Stimulated activated CD8-positive, alpha-beta memory T cell treated with anti-CD3 and anti-CD28 coated beads, Interleukin-12 subunit alpha, Interleukin-12 subunit beta, amount 100 ng/mL, for 1 hour (primary cell): Measurements from ENCODE around the gene SMIM24.
A peak's percentile ranks its signal among the peaks of the same experiment; 100 is the strongest.
"Not testable (repeated sequence)": the region's sequence is repeated elsewhere in the genome, so short reads cannot be mapped to it uniquely, and the experiment has no call there.

ENCODE experiments used
- DNase-seq: peaks from one replicate; pipeline ENCODE4 v3.0.0-alpha.2; 2020; ENCODE audit warnings: low read depth

The SMIM24 gene

GRCh38 chr19:3514930-3515329 is 34.6 kb upstream of the SMIM24 start:
- no peak for DNase-seq

GRCh38 chr19:3513229-3514140 is 33.2 kb upstream of the SMIM24 start:
- DNase-seq, result no peak

DNA sequence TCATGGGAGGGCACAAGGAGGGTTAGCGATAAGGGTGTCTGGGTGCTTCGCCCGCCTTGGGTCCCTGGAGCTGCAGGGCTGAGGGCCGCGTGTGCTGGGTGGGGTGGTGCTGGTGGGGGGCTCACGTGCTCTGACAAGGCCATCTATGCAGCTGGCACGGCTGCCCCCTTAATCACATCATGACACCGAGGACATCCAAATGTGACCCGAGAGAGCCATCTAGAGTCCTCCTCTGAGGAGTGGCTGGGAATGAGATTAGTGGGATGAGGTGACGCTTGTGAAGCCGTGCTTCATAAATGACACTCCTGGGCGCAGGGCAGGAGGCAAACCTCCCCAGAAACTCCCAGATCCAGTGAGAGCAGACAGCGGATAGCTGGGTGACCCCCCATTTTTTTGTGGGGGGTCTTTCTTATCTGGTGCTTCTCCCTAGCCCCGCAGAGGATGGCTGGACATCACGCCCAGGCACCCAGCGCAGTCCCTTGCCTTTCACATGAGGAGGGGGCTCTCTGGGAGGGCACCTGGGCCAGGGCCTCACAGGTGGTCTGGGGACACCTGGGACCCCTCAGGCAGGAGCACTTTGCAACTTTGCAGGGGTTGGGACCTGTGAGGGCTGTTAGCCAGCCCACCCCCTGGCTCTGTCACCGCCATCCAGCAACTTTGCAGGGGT is 32.4 kb upstream of the SMIM24 start:
- DNase-seq, result no peak

DNA sequence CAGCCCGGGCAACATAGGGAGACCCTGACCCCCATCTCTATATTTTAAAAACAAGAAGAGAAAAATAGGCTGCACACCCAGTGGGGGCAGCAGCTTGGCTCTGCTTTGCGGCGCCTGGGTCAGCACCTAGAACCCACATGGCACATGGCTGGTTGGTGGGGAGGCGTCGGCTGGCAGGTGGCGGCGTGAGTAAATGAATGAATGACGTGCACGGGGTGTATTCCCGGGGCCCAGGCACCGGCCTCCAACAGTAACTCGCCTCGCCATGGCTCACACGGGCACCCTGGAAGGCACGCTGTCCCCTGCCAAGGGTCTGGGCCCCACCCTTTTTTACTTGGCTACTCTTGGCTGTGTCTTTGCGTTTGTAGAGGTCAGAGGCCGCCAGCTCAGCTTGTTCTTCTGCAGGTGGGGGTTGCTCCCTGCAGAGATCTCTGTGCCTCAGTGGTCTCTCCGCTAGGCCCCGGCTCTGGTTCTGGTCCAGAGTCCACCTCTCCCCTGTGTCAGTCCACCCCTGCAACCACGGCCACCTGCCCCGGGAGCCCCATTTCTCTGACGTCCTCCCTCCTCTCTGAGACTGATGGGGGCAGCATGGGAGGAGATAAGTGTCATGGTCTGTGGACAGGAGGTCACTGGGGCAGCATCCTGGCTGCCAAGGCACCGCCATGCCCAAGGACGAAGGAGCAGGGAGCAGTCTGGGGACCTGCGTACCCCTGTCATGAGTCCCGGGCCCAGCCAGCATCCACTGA is 31.4 kb upstream of the SMIM24 start:
- no peak for DNase-seq

DNA sequence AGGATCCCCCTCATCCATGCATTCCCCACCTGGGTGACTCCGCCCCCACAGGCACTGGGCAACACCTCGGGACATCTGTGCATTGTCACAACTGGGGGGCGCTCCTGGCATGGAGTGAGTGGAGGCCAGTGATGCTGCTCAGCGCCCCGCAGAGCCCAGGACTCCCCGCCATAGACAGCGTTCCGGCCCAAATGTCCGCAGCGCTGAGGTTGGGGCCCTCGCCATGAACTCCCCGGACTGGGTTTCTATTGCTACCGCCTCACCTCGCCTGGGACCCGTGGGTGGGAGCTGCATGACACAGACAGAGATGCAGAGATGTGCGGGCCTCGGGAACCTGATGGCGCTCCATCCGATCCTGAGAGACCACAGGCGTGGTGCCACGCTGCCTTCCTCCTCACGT is 30.4 kb upstream of the SMIM24 start:
- DNase-seq, result no peak

GRCh38 chr19:3509566-3509989 is 29.3 kb upstream of the SMIM24 start:
- DNase-seq, result no peak

DNA sequence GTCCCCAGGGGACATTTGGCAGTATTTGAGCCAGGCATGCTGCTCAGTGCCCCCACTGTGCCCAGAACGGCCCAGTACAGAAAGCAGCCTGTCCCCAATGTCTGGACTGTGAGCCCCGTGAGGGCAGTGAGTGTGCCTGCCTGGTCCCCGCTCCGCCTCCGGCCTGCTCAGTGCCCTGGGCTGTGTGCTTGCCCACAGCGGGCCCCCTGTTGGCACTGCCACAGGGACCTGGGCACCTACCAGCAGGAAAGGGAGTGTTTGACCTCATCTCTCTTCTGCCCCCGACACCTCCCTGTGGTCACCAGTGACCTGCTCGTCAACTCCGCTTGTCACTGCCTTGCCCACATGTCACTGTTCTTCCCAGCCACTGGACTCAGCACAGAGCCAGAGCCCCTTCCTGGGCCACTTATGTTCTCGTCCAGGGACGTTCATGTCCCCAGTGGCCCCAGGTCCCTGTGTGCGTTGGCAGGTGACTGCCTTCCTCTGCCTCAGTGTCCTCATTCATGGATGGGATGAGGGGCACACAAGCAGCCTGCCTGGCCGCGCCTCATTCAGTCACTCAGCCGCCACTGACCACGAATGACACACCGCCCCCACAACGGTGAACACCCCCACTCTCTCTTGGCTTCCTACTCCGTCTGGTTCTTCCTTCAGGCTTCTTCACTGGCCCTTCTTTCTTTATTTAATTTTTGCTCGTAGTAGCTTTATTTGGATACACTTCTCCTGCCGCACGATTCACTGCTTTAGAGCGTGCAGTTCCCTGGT is 28.6 kb upstream of the SMIM24 start:
- no peak for DNase-seq

DNA sequence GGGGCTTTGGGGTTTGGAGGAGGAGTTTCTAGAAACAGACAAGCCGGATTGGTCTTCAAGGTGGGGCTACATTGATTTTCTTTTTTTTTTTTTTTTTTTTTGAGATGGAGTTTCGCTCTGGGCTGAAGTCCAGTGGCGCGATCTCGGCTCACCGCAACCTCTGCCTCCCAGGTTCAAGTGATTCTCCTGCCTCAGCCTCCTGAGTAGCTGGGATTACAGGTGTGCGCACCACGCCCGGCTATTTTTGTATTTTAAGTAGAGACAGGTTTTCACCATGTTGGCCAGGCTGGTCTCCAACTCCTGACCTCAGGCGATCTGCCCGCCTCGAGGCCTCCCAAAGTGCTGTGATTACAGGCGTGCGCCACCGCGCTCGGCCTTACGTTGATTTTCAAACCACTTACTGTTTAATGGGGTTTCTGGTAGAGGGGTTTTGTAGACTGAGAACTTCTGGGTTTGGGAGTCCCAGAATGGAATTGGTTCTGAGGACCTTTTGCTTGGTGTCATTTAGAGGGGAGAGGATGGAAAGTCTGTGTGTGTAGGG is 27.9 kb upstream of the SMIM24 start:
- DNase-seq, result not testable (repeated sequence)

DNA sequence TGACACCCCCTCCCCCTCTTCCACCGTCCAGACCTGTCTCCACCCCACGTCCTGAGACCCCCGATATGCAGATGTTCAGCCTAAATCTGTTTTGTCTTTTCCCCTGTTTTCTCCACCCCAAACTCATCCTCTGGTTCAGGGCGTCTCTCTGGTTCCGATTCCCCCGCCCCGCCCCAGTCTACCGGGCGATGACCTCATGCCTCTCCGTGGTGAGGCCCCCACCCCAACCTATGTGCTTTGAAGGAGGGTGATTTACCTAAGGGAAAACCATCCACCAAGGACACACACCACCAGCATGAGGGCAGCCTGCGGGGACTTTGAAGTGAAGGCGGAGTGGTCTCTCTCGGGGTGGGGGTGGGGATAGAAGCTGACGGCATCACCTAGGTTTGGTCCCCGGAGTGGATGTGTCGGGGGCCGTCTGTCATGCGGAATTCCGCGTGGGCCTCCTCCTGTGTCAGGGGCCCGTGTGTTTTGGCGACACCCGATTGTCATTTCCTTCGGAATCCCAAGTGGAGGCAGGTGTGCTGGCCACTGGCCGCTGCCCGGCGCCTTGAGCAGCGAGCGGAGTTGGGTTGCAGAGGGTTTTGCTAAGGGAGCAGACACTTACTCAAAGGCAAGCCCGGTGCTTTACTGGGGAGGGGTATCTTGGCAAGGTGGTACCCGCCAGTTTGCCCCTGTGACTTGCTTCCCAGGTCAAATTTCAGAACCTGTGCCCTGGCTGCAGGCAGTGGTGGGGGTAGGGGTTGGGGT is 27.2 kb upstream of the SMIM24 start:
- no peak for DNase-seq

DNA sequence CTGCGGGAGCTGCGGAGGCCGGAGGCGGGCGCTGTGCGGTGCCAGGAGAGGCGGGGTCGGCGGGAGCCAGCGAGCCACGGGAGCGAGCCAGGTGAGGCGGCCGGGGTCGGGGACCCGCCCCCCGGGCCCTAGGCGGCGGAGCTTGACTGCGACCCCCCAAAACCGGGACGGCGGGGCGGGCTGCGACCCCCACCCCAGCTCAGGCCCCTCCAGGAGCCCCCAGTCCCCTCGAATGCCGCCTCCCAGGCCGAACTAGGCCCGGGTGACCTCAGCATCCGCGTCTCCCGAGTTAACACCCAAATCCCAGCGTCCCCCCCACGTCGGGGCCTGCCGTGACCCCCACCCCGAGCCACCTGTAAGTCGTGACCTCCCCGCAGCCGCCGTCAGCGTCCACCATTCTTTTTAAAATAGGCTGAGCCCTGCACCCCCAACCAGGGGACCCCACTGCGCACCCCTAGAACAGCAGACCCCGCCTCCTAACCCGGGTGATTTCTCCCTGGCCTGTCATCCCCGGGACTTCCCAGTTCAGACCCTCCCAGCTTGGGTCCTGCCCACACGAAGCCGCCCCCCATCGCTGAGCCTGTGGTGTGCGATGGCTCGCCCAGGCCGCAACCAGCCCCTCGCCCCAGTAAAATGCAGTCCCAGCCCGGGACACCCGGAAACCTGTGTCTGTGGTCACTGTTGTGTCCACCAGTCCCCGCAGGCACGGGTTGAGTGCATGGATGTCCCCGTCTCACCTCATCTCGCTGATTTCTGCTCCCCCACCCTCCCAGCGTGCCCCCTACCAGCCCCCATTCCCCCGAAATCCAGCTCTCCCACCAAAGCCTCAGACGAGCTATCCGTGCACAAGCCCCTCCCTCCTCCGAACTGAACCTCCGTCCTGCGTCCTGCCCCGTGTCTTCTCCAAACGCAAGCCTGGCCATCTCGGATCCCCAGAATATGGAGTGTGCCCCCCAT is 26.3 kb upstream of the SMIM24 start:
- DNase-seq, result no peak

- DNase-seq, result peak; percentile 99
These were observed 25.5 kb upstream of the SMIM24 start, which contains the start of gene FZR1 for GRCh38 chr19:3505598-3506383. TSS of gene FZR1 (plus strand) at chr19:3506311. CDS start at chr19:3522990, 16,679 bp downstream.

DNA sequence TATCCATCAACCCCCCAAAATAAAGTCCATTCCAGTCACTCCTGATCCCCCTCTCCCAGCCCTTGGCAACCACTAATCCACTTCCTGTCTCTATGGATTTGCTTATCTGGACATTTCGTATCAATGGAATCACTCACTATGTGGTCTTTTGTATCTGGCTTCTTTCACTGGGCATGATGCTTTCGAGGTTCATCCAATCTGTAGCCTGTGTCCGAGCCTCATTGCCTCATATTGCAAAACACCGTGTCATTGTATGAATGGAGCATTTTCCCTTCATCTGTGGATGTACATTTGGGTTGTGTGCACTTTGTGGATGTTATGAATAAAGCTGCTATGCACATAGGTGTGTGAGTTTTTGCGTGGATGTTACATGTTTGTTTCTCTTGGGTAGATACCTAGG is 24.4 kb upstream of the SMIM24 start:
- no peak for DNase-seq

DNA sequence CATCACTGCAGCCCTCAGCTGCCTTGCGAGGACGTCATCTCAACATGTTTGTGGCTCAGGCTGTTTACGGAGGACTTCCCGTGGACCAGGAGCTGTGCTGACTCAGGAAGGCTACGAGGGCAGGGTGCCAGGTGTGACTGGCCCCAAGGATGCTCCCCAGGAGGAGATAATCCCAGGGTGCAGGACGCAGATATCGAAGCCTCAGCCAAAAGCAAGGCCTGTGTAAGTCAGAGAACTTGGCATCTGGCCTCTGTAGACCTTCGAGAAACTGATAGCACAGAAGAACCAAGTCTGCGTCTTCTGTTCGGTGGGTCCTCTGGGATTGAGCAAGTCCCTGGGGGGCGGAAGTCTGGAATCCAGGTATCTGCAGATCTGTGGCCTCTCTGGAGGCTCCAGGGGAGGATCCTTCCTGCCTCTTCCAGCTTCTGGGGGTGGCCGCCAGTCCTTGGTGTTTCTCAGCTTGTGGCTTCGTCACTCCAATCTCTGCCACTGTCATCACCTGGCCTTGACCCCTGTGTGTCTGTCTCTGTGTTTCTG is 22.8 kb upstream of the SMIM24 start:
- DNase-seq, result no peak

- no peak for DNase-seq
These were observed 21.5 kb upstream of the SMIM24 start for GRCh38 chr19:3501780-3502179.

GRCh38 chr19:3500429-3501101 is 20.2 kb upstream of the SMIM24 start, which contains the start of gene DOHH:
TSS of gene DOHH (minus strand) at chr19:3500674. CDS start at chr19:3496814, 3,860 bp downstream.
- peak; percentile 93 for DNase-seq

- no peak for DNase-seq
These were observed 19.6 kb upstream of the SMIM24 start for GRCh38 chr19:3499738-3500428.
